Fibroblast of pulmonary artery (primary cell): ENCODE data around the gene PCYT1A.
"Not testable (repeated sequence)": the region's sequence is repeated elsewhere in the genome, so short reads cannot be mapped to it uniquely, and the experiment has no call there.

Experiments used
- DNase-seq: peaks from one replicate; pipeline ENCODE4 v3.0.0-alpha.2; 2010; ENCODE audit warnings: low read depth
- H3K4me3 ChIP-seq: replicated peaks from 2 replicates; pipeline ENCODE4 v1.5.1; 2011; ENCODE audit warnings: low read depth, mild to moderate bottlenecking, control low read depth, low read length, moderate library complexity
- CTCF ChIP-seq: IDR thresholded peaks from 2 replicates; pipeline ENCODE4 v1.5.1; 2011; ENCODE audit warnings: mild to moderate bottlenecking, control low read depth, low read length, inconsistent platforms; ENCODE audit errors: missing control alignments

PCYT1A gene

GRCh38 chr3:196214783-196215441 is 72.6 kb downstream of the PCYT1A start:
- H3K4me3 ChIP-seq, result no peak overlapping the region
- no peak for TF ChIP-seq CTCF

GRCh38 chr3:196210673-196211556 is 76.6 kb downstream of the PCYT1A start, which contains the start of gene ZDHHC19:
ZDHHC19 (minus strand) TSS chr3:196211400; CDS start chr3:196211315, 85 bp downstream.
- no peak for DNase-seq
- TF ChIP-seq CTCF, result no peak
- no peak within 1 kb of the TSS for H3K4me3 ChIP-seq

More at GRCh38 chr3:196214783-196215441, 72.6 kb downstream of the PCYT1A start:
- no peak for DNase-seq

- H3K4me3 ChIP-seq, DNase-seq: not testable (repeated sequence)
These were observed 77.4 kb downstream of the PCYT1A start for GRCh38 chr3:196209944-196210672.

- no peak overlapping the region for H3K4me3 ChIP-seq
- DNase-seq, result no peak
- no peak for TF ChIP-seq CTCF
These were observed 78.4 kb downstream of the PCYT1A start for GRCh38 chr3:196208942-196209695.

GRCh38 chr3:196207833-196208607 is 79.5 kb downstream of the PCYT1A start:
- DNase-seq, result no peak
- H3K4me3 ChIP-seq, result peak overlapping the region; percentile 54
- TF ChIP-seq CTCF, result no peak

GRCh38 chr3:196207159-196207832 is 80.2 kb downstream of the PCYT1A start:
- no peak for DNase-seq
- peak overlapping the region; percentile 54 for H3K4me3 ChIP-seq
- no peak for TF ChIP-seq CTCF

- DNase-seq, H3K4me3 ChIP-seq: not testable (repeated sequence)
These were observed 81.9 kb downstream of the PCYT1A start for GRCh38 chr3:196205442-196206205.
